SIG-M5 treated with dmso at 0.1 percent for 504 hours (cell line): ENCODE data around the gene ARL8A.
A peak's percentile ranks its signal among the peaks of the same experiment; 100 is the strongest.

Experiments used
- DNase-seq: peaks from one replicate; lab custom pipeline; 2025; ENCODE audit not compliant: unreplicated experiment; lab: John Stamatoyannopoulos, UW

The ARL8A gene

DNA sequence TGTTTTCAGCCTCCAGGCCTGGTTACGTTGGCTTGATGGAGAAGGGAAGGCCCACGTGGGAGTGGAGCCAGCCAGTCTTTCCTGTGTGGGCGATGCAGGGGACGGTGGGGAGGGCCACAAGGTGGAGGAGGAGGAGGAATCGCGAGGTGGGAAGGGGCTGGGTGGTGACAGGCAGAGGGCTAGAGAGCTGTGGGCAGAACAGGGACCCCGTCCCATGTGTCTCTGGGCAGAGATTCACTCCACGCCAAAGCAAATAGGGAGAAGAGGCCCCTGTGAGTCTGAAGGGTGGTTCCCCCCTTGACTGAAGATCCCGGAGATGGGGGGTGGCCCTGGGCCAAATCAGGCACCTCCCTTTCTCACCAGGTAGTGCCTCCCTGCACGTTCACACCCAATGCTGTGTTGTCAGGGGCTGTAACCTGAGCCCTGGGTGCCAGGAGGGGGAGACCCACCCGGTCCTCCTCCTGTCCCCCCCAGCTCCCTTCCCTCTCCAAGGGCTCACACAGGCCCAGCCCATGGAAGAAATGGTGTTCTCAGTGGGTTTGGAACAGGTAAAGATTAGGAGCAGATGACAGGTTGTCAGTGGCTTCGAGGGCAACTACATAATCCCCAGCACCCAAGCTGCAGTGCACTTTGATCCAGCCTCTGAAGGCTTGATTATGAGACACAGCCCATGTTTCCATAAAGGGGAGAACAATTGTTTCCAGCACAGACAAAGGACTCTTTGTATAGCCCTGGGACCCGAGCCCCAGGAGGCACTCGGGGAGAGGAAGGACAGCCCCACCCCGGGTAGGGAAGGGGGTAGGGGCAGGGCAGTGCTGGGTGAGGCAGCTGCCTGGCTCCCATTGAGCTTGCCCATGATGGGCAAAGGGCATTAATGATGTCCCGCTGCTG, 59.5 kb downstream of the ARL8A start:
- DNase-seq, result peak; percentile 44
